ENCODE results near the gene RASGRF2. TPM values are rescaled to one million over a fixed set of nuclear protein-coding genes. Genes with fewer than 3 reads are reported as not detected.

Gene RASGRF2
- total and polyA plus RNA-seq, 2 of the 8 experiments (the other 6 are each of a cell fraction or from before 2014, with no cell fraction given): 2.6 to 29.5 TPM

GRCh38 chr5:81247441-81247972 is 287.3 kb downstream of the RASGRF2 start (continued):
- TF ChIP-seq, protein P1, sequence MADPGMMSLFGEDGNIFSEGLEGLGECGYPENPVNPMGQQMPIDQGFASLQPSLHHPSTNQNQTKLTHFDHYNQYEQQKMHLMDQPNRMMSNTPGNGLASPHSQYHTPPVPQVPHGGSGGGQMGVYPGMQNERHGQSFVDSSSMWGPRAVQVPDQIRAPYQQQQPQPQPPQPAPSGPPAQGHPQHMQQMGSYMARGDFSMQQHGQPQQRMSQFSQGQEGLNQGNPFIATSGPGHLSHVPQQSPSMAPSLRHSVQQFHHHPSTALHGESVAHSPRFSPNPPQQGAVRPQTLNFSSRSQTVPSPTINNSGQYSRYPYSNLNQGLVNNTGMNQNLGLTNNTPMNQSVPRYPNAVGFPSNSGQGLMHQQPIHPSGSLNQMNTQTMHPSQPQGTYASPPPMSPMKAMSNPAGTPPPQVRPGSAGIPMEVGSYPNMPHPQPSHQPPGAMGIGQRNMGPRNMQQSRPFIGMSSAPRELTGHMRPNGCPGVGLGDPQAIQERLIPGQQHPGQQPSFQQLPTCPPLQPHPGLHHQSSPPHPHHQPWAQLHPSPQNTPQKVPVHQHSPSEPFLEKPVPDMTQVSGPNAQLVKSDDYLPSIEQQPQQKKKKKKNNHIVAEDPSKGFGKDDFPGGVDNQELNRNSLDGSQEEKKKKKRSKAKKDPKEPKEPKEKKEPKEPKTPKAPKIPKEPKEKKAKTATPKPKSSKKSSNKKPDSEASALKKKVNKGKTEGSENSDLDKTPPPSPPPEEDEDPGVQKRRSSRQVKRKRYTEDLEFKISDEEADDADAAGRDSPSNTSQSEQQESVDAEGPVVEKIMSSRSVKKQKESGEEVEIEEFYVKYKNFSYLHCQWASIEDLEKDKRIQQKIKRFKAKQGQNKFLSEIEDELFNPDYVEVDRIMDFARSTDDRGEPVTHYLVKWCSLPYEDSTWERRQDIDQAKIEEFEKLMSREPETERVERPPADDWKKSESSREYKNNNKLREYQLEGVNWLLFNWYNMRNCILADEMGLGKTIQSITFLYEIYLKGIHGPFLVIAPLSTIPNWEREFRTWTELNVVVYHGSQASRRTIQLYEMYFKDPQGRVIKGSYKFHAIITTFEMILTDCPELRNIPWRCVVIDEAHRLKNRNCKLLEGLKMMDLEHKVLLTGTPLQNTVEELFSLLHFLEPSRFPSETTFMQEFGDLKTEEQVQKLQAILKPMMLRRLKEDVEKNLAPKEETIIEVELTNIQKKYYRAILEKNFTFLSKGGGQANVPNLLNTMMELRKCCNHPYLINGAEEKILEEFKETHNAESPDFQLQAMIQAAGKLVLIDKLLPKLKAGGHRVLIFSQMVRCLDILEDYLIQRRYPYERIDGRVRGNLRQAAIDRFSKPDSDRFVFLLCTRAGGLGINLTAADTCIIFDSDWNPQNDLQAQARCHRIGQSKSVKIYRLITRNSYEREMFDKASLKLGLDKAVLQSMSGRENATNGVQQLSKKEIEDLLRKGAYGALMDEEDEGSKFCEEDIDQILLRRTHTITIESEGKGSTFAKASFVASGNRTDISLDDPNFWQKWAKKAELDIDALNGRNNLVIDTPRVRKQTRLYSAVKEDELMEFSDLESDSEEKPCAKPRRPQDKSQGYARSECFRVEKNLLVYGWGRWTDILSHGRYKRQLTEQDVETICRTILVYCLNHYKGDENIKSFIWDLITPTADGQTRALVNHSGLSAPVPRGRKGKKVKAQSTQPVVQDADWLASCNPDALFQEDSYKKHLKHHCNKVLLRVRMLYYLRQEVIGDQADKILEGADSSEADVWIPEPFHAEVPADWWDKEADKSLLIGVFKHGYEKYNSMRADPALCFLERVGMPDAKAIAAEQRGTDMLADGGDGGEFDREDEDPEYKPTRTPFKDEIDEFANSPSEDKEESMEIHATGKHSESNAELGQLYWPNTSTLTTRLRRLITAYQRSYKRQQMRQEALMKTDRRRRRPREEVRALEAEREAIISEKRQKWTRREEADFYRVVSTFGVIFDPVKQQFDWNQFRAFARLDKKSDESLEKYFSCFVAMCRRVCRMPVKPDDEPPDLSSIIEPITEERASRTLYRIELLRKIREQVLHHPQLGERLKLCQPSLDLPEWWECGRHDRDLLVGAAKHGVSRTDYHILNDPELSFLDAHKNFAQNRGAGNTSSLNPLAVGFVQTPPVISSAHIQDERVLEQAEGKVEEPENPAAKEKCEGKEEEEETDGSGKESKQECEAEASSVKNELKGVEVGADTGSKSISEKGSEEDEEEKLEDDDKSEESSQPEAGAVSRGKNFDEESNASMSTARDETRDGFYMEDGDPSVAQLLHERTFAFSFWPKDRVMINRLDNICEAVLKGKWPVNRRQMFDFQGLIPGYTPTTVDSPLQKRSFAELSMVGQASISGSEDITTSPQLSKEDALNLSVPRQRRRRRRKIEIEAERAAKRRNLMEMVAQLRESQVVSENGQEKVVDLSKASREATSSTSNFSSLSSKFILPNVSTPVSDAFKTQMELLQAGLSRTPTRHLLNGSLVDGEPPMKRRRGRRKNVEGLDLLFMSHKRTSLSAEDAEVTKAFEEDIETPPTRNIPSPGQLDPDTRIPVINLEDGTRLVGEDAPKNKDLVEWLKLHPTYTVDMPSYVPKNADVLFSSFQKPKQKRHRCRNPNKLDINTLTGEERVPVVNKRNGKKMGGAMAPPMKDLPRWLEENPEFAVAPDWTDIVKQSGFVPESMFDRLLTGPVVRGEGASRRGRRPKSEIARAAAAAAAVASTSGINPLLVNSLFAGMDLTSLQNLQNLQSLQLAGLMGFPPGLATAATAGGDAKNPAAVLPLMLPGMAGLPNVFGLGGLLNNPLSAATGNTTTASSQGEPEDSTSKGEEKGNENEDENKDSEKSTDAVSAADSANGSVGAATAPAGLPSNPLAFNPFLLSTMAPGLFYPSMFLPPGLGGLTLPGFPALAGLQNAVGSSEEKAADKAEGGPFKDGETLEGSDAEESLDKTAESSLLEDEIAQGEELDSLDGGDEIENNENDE (IDR thresholded peaks at IDR 0.05; ENCODE audit: insufficient replicate concordance, low read length): no peak
- no peak for TF ChIP-seq ATF2 (IDR thresholded peaks at IDR 0.05; ENCODE audit: low read length)
- no peak for TF ChIP-seq TCF12 (IDR thresholded peaks at IDR 0.05; ENCODE audit: low read depth, low read length)
- TF ChIP-seq EP300 (IDR thresholded peaks at IDR 0.05; ENCODE audit: borderline replicate concordance in 1 of 2, low read depth in 2 of 2, low read length in 2 of 2): no peak
- TF ChIP-seq BCL11A (IDR thresholded peaks at IDR 0.05; ENCODE audit: low read depth in 2 of 2, low read length in 2 of 2): no peak
- no peak for TF ChIP-seq FOSL1 (IDR thresholded peaks at IDR 0.05; ENCODE audit: insufficient read depth, low read depth, low read length)
- TF ChIP-seq SRF (IDR thresholded peaks at IDR 0.05; ENCODE audit: low read depth, low read length): no peak

All from H1 (cell line).